Activated T-cell treated with anti-CD3 and anti-CD28 coated beads, Interleukin-2, amount 50 U/mL, for 48 hours (primary cell): ENCODE data around the gene PTPN3.
A peak's percentile ranks its signal among the peaks of the same experiment; 100 is the strongest.

Experiments
- DNase-seq, 2 experiments: peaks; one replicate each; pipeline ENCODE4 v3.0.0-alpha.2; 2020

PTPN3 gene

GRCh38 chr9:109475526-109475925 is 22.6 kb downstream of the PTPN3 start:
- DNase-seq, result no peak

GRCh38 chr9:109474944-109475343 is 23.2 kb downstream of the PTPN3 start:
- no peak for DNase-seq

GRCh38 chr9:109474170-109474569 is 23.9 kb downstream of the PTPN3 start:
- no peak for DNase-seq

GRCh38 chr9:109473329-109473728 is 24.8 kb downstream of the PTPN3 start:
- DNase-seq, result no peak

GRCh38 chr9:109471475-109472393 is 26.4 kb downstream of the PTPN3 start:
- no peak for DNase-seq

GRCh38 chr9:109469646-109470358 is 28.3 kb downstream of the PTPN3 start:
- peak; percentile 78 to 80 for DNase-seq

- DNase-seq, result no peak
Observed at GRCh38 chr9:109468927-109469326, 29.2 kb downstream of the PTPN3 start.

GRCh38 chr9:109467936-109468335 is 30.2 kb downstream of the PTPN3 start:
- DNase-seq, result no peak

GRCh38 chr9:109466623-109467590 is 31.2 kb downstream of the PTPN3 start:
- DNase-seq, result no peak

GRCh38 chr9:109463924-109464625 is 34.0 kb downstream of the PTPN3 start:
- DNase-seq, result peak in 1 of 2 experiments; percentile 39

GRCh38 chr9:109460576-109460975 is 37.5 kb downstream of the PTPN3 start:
- DNase-seq, result no peak

GRCh38 chr9:109459423-109459822 is 38.7 kb downstream of the PTPN3 start:
- DNase-seq, result no peak

GRCh38 chr9:109458453-109459211 is 39.5 kb downstream of the PTPN3 start:
- DNase-seq, result no peak

GRCh38 chr9:109456811-109457210 is 41.3 kb downstream of the PTPN3 start:
- DNase-seq, result no peak

- DNase-seq, result no peak
Observed at GRCh38 chr9:109455861-109456260, 42.2 kb downstream of the PTPN3 start.

- DNase-seq, result no peak
Observed at GRCh38 chr9:109455391-109455790, 42.7 kb downstream of the PTPN3 start.

GRCh38 chr9:109454601-109455155 is 43.4 kb downstream of the PTPN3 start:
- DNase-seq, result no peak

GRCh38 chr9:109454041-109454440 is 44.1 kb downstream of the PTPN3 start:
- no peak for DNase-seq

- DNase-seq, result no peak
Observed at GRCh38 chr9:109453210-109453842, 44.8 kb downstream of the PTPN3 start.

- DNase-seq, result no peak
Observed at GRCh38 chr9:109452761-109453160, 45.3 kb downstream of the PTPN3 start.
